ENCODE measurements around the gene SHC1.

SHC1 gene

DNA sequence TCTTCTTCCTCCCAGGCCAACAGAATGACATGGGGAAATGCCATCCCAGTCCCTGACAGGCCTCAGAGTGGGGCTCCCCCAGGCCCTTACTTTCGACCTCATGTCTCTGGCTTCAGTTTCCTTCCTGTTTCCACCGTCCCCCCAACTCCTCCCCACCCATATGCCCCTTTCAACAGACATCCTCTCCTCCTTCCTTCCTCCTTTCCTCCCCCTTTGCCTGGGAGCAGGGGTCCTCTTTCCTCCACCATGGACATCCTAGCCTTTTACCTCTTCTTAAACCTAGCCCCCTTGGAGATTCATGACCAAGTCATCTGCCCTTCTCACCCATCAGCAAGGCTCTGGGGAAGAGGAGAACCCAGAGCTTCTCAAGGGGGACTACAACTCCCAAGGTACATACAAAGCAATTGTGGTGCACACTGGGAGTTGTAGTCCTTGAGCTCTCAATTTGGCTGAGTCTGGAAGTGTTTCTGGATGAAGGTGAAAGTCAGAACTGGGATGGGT lies 36.1 kb upstream of the SHC1 start:
- TF ChIP-seq, protein P1, sequence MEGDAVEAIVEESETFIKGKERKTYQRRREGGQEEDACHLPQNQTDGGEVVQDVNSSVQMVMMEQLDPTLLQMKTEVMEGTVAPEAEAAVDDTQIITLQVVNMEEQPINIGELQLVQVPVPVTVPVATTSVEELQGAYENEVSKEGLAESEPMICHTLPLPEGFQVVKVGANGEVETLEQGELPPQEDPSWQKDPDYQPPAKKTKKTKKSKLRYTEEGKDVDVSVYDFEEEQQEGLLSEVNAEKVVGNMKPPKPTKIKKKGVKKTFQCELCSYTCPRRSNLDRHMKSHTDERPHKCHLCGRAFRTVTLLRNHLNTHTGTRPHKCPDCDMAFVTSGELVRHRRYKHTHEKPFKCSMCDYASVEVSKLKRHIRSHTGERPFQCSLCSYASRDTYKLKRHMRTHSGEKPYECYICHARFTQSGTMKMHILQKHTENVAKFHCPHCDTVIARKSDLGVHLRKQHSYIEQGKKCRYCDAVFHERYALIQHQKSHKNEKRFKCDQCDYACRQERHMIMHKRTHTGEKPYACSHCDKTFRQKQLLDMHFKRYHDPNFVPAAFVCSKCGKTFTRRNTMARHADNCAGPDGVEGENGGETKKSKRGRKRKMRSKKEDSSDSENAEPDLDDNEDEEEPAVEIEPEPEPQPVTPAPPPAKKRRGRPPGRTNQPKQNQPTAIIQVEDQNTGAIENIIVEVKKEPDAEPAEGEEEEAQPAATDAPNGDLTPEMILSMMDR (IDR thresholded peaks at IDR 0.05; ENCODE audit: low read depth, low read length), result no peak
- no peak for DNase-seq (ENCODE audit: extremely low read depth, low read depth)

DNA sequence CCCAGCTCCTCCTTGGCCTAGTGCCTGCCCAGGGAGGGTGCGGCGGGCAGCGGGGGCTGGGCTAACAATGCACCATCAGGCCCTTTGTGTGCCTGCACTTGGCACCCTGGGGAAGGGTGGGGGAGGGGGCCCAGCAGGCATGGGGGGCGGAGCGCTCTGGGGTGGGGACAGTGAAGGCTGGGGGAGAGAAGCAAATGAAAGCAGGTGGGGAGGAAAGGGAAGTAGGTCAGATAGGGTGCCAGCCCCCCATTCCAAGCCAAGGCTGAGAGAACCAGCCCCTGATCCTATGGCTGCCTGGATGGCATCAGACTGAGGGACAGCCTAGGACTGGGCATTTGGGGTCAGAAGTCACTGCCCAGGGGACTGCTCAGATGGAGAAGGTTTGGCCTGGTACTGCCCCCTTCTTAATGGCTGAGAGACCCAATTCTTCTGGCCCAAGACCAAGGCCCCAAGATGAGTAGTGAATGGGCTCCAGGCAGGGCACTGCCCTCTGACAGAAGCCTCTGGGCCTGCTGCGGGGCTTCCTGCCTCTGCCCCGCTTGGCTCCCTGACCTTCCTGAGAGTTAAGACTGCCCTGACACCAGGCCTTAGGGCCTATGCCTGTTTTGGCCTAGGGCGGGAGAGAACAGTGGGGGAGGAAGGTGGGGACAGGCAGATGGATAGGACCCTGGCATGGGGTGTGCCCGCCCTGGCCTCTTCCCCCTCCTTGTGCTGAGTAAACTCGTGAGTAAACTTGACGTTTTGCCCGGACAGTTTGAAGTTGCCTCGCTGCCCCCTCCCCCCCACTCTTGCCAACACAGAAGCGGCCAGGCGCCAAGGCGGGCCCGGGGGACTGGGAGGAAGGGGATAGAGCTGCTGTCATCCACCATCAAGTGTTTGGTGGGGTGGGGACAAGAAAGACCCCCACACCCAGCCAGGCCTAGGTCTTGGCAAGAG lies 34.8 kb upstream of the SHC1 start:
- no peak for DNase-seq (ENCODE audit: extremely low read depth, low read depth)
- TF ChIP-seq, protein P1 (IDR thresholded peaks at IDR 0.05; ENCODE audit: low read depth, low read length), result no peak

DNA sequence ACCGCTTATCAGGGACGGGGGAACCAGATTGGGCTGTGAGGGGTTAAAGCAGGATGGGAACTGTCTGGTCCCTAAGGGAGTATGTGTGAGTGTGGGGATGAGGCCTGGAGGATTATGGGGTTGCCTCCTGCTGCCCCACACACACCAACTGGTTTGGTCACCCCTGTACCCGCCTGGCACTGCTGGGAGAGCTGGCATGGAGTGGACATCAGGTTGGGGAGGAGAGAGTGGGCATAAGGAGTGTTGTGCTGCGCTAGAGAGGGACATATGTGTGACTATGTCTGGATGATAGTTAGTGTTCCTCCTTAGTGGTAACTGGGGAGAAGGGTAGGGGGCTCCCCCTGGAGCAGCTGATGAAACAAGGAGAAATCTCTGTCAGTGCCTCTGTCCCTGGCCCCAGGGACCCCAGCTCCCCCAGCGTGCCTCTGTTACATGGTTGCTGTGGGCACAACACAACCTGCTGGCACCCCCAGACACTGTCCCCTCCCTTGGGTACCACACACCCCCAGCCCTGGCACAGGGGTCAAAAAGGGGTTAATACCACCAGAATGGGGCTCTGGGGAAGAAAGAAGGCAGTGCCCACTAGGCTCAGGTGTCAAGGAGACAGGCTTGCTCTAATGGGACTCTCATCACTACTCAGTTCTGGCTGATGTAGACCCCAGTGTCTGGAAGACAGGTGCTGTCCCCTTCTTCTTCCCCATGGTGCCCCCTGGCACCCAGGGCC lies 34.0 kb upstream of the SHC1 start:
- TF ChIP-seq, protein P1 (IDR thresholded peaks at IDR 0.05; ENCODE audit: low read depth, low read length), result no peak
- no peak for DNase-seq (ENCODE audit: extremely low read depth, low read depth)

DNA sequence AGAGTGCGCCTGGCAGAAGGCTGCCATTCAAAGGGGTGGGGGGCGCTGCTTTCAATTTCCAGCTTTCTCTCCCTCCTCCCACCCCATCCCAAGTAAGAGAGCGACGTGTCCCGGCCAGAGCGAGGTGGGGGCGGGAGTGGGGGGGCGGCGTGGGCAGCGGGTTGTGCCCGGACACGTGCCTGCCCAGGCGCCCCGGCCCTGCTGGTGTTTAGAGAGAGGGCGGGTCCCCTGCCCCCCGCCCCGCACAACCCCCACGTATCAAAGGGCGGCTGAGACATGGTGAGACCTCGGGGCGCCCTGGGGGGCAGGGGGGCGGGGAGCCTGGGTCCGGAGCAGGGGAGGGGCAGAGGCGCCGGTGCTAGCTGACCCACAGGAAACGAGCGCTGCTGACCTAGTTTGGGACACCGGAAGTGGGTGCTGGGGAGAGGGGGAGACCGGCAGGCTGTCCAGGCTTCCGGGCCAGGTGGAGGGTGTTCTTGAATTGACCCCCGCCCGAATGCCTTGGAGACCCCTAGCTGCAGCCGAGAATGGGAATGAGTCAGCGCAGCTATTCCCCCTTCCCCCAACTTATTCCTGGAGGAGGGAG lies 33.3 kb upstream of the SHC1 start:
- TF ChIP-seq, protein P1 (IDR thresholded peaks at IDR 0.05; ENCODE audit: low read depth, low read length), result no peak
- no peak for DNase-seq (ENCODE audit: extremely low read depth, low read depth)

DNA sequence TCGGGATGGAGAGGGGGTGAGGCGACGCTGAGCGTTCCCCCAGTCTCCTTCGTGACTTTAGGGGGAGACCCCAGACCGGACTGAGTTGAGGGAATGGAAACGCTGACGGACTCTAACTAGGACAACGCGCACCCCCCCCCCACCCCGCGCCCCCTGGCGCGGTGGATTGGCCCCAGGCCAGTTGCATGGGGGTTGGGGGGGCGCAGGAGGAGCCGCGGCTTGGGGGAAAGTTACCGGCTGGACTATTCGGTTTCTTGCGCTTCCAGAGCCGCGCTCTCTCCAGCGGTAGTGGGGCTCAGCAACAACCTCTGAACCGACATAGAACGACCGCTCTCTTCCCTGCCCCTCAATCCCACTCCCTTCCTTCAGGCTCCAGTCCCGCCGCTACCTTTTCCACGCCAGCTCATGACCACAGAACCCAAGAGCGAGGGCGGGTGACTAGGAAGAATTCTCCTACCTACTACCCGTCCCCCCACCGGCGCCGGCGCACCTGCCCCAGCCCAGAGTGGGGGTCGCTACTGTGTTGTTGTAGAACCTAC lies 32.7 kb upstream of the SHC1 start:
- DNase-seq (ENCODE audit: extremely low read depth, low read depth), result no peak
- TF ChIP-seq, protein P1 (IDR thresholded peaks at IDR 0.05; ENCODE audit: low read depth, low read length), result no peak

DNA sequence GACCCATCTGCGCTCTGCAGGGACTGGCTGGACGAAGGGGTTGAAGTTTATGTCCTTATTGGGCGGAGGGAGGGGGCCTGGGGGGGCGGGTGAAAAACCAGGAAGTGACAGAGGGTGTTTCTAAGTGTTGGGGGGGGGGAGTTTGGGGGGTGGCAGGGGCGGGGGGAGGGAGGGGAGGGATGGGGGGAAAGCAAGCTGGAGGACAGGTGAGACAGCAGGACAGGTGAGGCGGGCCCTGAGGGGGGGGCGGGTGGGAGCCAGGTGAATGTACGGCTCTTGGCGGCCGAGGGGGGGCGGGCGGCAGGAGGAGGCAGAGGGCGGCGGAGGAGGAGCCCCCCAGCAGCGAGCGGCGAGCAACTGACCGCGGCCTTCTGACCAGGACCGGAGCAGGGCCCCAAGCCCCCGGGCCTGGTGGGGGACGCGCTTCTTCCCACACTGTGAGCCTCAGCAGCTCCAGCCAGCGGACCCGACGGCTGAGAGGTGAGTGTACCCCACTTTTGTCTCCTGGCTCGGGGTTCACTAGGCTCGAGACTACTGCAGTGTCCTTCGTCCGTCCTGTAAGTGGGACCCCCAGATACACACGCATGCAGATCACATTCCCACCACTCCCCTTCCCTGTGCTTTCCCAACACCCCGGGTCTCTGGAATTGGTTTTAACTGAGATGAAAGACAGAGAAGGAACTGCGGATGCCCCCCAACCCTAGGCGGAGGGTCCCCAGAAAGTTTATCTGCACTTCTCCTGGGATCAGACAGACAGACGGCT lies 32.1 kb upstream of the SHC1 start, which contains the start of gene ZBTB7B:
Gene ZBTB7B, plus strand, starts transcription at position 339 of the 763 bp plus-strand sequence. CDS start 11,859 bp downstream, outside the sequence.
- DNase-seq (ENCODE audit: extremely low read depth, low read depth), result no peak
- TF ChIP-seq, protein P1 (IDR thresholded peaks at IDR 0.05; ENCODE audit: low read depth, low read length), result no peak; the same call in 1 of the 2 replicates
